Prostate gland (tissue), 2 donors: ENCODE measurements around the gene SSU72. TPM values are rescaled to one million over a fixed set of nuclear protein-coding genes. Genes with fewer than 3 reads are reported as not detected.

Experiments used
- DNase-seq: peaks from one replicate; pipeline ENCODE4 v3.0.0-alpha.2; 2019; ENCODE audit warnings: low spot score
- H3K27ac ChIP-seq, 2 donors: fragments of 200-600 bp; sonication (generic); 2 replicates each; pipeline ENCODE4 v1.5.1; 2017 to 2019
- H3K27me3 ChIP-seq: fragments of 200-600 bp; sonication (generic); replicated peaks from 2 replicates; pipeline ENCODE4 v1.5.1; 2019; ENCODE audit not compliant: insufficient read depth
- H3K36me3 ChIP-seq, 2 donors: fragments of 200-600 bp; sonication (generic); 1 replicate in 1 of 2; 2 replicates in 1 of 2; pipeline versions ENCODE4 v1.5.1 to v1.8.1; 2017 to 2019
- H3K4me1 ChIP-seq: fragments of 200-600 bp; sonication (generic); replicated peaks from 2 replicates; pipeline ENCODE4 v1.5.1; 2019
- H3K4me3 ChIP-seq, 2 donors: fragments of 200-600 bp; sonication (generic); 2 replicates each; pipeline ENCODE4 v1.5.1; 2017 to 2019
- H3K9me3 ChIP-seq: fragments of 200-600 bp; sonication (generic); 2 replicates; pipeline ENCODE4 v1.5.1; 2017
- POLR2A ChIP-seq: fragments of 450-650 bp; IDR thresholded peaks from one replicate; pipeline ENCODE4 v1.6.1; 2016; ENCODE audit warnings: antibody characterized with exemption, mild to moderate bottlenecking
- POLR2AphosphoS5 ChIP-seq: sonication (generic); formaldehyde crosslinking; IDR thresholded peaks from one replicate; pipeline ENCODE4 v1.6.1; 2017; ENCODE audit warnings: antibody characterized with exemption
- WGBS: methylation state at CpG from one replicate; pipeline ENCODE4 v1.1.5; 2018; 5-methylcytosine and 5-hydroxymethylcytosine counted together
- intact Hi-C: fragments of 100-400 bp; cut with DNase I; formaldehyde crosslinking; loops from one replicate; pipeline ENCODE4 v1.14.2; 2022
- total RNA-seq, 2 donors: library from RNA; depleted of rRNA; stranded (reverse); fragments of >200 nt; gene quantifications; one replicate each; pipeline ENCODE4 v1.1.0, GENCODE V29; 2016
- TF ChIP-seq, protein P1 (sequence below), 4 experiments: fragments of 200-600 bp in 2 of 4; fragments of 450-650 bp in 2 of 4; sonication (generic) in 2 of 4; IDR thresholded peaks; 1 replicate in 3 of 4; 2 replicates in 1 of 4; pipeline ENCODE4 v1.5.1; 2016 to 2019; ENCODE audit warnings: antibody characterized with exemption in 4 of 4, mild to moderate bottlenecking in 2 of 4, moderate library complexity in 2 of 4

SSU72 gene
- total RNA-seq, 2 donors from 2014 or later: 173 to 203 TPM

DNA sequence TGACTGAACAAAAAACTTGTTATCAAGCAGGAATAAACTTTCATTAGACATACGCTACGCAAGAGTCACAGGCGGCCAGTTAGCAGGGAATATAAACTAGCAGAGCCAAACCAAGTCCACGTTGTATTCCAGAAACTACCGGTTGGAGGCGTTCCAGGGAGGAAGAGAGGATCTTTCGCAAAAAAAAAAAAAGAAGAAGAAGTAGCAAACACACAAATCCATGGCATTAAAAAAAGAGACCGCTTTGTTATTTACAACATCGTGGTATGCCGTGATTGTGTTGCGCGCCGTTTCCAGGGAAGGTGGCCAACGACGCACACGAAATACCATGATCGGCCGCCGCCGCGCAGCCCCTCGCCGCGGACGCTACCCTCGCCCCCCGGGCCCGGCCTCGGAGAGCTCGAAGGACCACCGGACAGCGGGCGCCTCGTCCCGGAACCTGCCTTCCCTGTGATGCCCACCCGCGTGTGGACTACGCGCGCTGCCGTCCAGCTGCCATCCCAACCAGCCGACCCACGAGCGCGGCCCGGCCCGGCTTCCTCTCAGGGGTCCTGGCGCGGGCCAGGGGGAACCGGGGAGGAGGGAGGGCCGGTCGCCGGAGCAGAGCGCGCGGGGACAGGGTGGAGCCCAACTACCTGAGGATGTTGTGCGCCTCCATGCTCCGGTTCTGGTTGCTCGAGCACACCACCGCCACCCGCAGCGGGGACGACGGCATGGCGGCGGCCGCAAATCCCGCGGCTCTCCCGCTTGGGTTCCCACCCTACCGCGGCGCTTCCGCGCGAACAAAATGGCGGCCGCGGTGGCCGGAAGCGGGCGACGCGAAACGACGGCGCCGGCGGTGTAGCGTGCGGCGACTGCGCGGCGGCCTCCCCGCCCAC lies 581 bp downstream of the SSU72 start:
- TF ChIP-seq POLR2A (peak; percentile 4), POLR2AphosphoS5 (no peak)
- TF ChIP-seq, protein P1, sequence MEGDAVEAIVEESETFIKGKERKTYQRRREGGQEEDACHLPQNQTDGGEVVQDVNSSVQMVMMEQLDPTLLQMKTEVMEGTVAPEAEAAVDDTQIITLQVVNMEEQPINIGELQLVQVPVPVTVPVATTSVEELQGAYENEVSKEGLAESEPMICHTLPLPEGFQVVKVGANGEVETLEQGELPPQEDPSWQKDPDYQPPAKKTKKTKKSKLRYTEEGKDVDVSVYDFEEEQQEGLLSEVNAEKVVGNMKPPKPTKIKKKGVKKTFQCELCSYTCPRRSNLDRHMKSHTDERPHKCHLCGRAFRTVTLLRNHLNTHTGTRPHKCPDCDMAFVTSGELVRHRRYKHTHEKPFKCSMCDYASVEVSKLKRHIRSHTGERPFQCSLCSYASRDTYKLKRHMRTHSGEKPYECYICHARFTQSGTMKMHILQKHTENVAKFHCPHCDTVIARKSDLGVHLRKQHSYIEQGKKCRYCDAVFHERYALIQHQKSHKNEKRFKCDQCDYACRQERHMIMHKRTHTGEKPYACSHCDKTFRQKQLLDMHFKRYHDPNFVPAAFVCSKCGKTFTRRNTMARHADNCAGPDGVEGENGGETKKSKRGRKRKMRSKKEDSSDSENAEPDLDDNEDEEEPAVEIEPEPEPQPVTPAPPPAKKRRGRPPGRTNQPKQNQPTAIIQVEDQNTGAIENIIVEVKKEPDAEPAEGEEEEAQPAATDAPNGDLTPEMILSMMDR (IDR thresholded peaks at IDR 0.05): peak in 1 of 4 experiments; percentile 6
- WGBS: under 1% methylated on average over 38 of the region's 96 CpGs
- intact Hi-C loops: loop anchor here (2.0 kb wide), 1 partner anchor 41 kb away; the partner anchor contains the start of gene MIB2
- Histone ChIP-seq H3K4me1 (peaks cover 5% of the 10 kb centered on the region), H3K4me3 (peak overlapping the region; percentile 99 to 100), H3K9me3 (no peaks in the 10 kb centered on the region), H3K36me3 (no peaks in the 10 kb centered on the region), H3K27ac (peak overlapping the region; percentile 97 to 98), H3K27me3 (no peaks in the 10 kb centered on the region)
- peak; percentile 42 for DNase-seq

DNA sequence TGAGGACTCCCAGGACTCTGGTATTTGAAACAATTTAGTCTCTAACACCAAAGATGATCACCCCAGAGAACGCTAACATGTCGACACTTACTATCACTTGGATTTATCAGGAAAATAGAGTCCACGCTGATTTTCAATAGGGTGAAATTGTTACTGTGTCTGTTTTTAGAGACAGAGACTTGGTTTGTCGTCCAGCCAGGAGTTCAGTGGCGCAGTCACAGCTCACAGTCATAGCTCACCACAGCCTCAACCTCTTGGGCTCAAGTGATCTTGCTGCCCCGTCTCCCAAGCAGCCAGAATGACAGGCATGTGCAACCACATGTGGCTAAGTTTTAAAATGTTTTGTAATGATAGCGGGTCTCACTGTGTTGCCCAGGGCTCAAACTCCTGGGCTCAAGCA lies 5.3 kb downstream of the SSU72 start:
- peaks cover 0 to 2% of the 10 kb centered on the region in 2 donors for H3K36me3 ChIP-seq
- H3K27ac ChIP-seq: no peak overlapping the region
- H3K4me3 ChIP-seq: no peak overlapping the region
- H3K9me3 ChIP-seq: no peaks in the 10 kb centered on the region
- peaks cover 5% of the 10 kb centered on the region for H3K4me1 ChIP-seq
- WGBS: 82% methylated on average over 7 of the region's 7 CpGs
- no peaks in the 10 kb centered on the region for H3K27me3 ChIP-seq
- intact Hi-C loops: no loop called here
- DNase-seq: no peak
- no peak for TF ChIP-seq POLR2A

DNA sequence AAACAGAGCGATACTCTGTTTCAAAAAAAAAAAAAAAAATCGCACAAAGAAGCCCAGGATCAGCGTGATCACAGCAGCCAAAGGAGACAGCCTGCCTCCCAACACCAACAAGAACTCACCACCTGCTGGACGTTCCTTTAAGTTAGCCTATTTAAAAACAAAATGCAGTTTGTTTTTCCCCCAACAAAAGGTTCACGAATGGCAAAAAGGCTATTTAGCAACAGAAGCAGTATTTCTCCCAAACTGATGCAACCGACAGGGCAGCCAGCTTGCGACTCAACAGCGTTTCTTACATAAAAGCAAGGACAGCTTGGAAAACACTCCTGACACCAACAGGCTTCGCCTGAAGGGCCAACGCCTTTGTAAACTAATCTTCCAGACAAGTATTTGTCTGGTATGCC lies 6.8 kb downstream of the SSU72 start:
- H3K27me3 ChIP-seq: no peaks in the 10 kb centered on the region
- intact Hi-C loops: no loop called here
- no peak overlapping the region for H3K4me3 ChIP-seq
- peaks cover 0 to 4% of the 10 kb centered on the region in 2 donors for H3K36me3 ChIP-seq
- no peaks in the 10 kb centered on the region for H3K9me3 ChIP-seq
- WGBS: 68% methylated on average over 10 of the region's 10 CpGs
- TF ChIP-seq POLR2AphosphoS5 (no peak), POLR2A (no peak)
- TF ChIP-seq, protein P1 (IDR thresholded peaks at IDR 0.05): no peak
- H3K4me1 ChIP-seq: peaks cover under 1% of the 10 kb centered on the region
- H3K27ac ChIP-seq: no peak overlapping the region
- DNase-seq: no peak

DNA sequence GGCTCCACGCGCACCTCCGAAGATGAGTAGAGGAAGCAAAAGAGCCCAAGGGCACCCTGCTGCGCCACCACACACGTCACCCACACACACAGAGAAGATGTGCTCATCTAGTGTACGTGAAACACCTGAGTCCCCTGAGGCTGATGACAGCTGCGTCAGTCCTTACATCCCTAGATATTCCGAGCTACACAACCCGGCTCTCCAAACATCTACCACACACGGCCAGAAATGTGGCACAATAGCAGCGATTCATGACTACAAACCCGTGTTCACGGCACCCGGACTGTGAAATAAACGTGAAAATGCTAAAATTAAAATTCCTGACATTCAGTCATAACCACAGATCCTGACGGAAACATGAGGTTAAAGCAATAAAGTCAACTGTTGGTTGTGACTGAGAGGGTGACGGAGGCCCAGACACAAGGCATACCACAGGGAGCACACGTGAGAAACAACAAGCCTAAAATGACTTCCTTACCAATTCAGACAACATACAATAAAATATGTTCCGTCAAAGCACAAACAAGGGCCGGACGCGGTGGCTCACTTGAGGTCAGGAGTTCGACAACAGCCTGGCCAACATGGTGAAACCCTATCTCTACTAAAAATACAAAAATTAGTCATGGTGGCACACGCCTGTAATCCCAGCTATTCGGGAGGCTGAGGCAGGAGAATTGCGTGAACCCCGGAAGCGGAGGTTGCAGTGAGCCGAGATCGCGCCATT lies 7.3 kb downstream of the SSU72 start:
- no peak for DNase-seq
- no peak overlapping the region for H3K27ac ChIP-seq
- intact Hi-C loops: no loop called here
- no peak overlapping the region for H3K4me3 ChIP-seq
- H3K9me3 ChIP-seq: no peaks in the 10 kb centered on the region
- 88% methylated on average over 31 of the region's 31 CpGs for WGBS
- H3K4me1 ChIP-seq: no peaks in the 10 kb centered on the region
- no peaks in the 10 kb centered on the region for H3K27me3 ChIP-seq
- peaks cover 4 to 9% of the 10 kb centered on the region in 2 donors for H3K36me3 ChIP-seq
- TF ChIP-seq POLR2A (no peak), POLR2AphosphoS5 (no peak)
- TF ChIP-seq, protein P1 (IDR thresholded peaks at IDR 0.05): no peak

DNA sequence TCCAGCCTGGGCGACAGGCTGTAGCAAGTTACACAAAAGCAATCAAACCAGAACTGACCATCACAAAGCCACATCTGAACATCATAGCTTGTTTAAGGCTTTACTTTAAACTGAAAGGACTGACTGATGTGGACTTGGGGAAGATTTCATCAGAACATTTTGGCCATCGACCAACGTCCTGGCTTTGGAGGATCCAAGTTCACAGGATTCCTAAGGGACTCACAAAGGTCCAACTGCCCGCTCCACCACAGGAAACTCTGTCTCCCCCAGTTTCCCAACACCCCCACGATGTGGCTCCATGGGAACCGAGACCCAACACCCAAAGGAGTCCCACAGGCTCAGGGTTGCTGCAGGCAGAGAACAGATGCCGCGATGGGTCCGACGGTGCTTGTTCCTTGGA lies 9.3 kb downstream of the SSU72 start:
- H3K36me3 ChIP-seq: peaks cover 9 to 12% of the 10 kb centered on the region in 2 donors
- no peak overlapping the region for H3K27ac ChIP-seq
- no peaks in the 10 kb centered on the region for H3K4me1 ChIP-seq
- TF ChIP-seq POLR2AphosphoS5 (no peak), POLR2A (no peak)
- TF ChIP-seq, protein P1 (IDR thresholded peaks at IDR 0.05): no peak
- 96% methylated on average over 10 of the region's 10 CpGs for WGBS
- DNase-seq: no peak
- no peak overlapping the region for H3K4me3 ChIP-seq
- H3K27me3 ChIP-seq: no peaks in the 10 kb centered on the region
- intact Hi-C loops: no loop called here
- no peaks in the 10 kb centered on the region for H3K9me3 ChIP-seq
